Bronchial epithelial cell (primary cell): ENCODE data around the gene ARSK. TPM values are rescaled to one million over a fixed set of nuclear protein-coding genes. Genes with fewer than 3 reads are reported as not detected.

Experiments
- DNase-seq: peaks from one replicate; pipeline ENCODE4 v3.0.0-alpha.2; 2010; ENCODE audit warnings: low read depth
- FAIRE-seq: peaks from 2 replicates; lab custom pipeline; 2011; peaks lifted over from hg19 to GRCh38; lab: Jason Lieb, UNC
- H3K27me3 ChIP-seq: 2 replicates; pipeline ENCODE4 v1.5.1; 2011; ENCODE audit warnings: low read length; ENCODE audit not compliant: control insufficient read depth, insufficient read depth
- H3K36me3 ChIP-seq: 2 replicates; pipeline ENCODE4 v1.5.1; 2011; ENCODE audit warnings: low read length; ENCODE audit not compliant: control insufficient read depth, insufficient read depth
- H3K4me3 ChIP-seq: 2 replicates; pipeline ENCODE4 v1.5.1; 2011; ENCODE audit warnings: mild to moderate bottlenecking, low read depth, low read length, control low read depth
- CTCF ChIP-seq: IDR thresholded peaks from 2 replicates; pipeline ENCODE4 v1.5.1; 2011; ENCODE audit warnings: mild to moderate bottlenecking, moderate library complexity, low read length, control low read depth, inconsistent platforms; ENCODE audit not compliant: insufficient read depth, severe bottlenecking
- total RNA-seq: library from RNA; depleted of rRNA; stranded (reverse); fragments of >200 nt; gene quantifications from 2 replicates; pipeline ENCODE4 v1.2.1, GENCODE V29; 2014

Gene ARSK
- total RNA-seq, 1 donor from 2014 or later, result 7.4 TPM

DNA sequence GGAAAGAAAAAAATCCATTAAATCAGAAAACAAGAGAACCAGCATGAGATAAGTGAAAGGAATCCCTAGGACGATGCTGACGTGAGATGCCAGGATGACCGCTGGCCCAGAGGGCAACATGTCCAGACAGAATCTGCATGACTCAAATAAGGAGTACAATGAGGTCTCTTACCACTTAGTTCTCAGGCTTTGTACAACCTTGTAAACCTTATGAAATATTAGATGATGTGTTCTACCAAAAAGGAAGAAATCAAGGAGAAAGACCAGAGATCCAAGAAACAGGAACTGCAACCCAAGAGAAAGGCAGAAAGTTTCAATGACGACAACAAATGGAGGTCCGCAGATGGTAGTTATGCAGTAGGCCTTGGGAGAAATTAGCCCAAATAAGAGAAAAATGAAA lies 62.2 kb downstream of the ARSK start:
- peak; percentile 13 for FAIRE-seq
- Histone ChIP-seq H3K4me3 (no peak overlapping the region), H3K27me3 (no peaks in the 10 kb centered on the region), H3K36me3 (no peaks in the 10 kb centered on the region)
- TF ChIP-seq CTCF, result no peak
- DNase-seq, result peak; percentile 98

DNA sequence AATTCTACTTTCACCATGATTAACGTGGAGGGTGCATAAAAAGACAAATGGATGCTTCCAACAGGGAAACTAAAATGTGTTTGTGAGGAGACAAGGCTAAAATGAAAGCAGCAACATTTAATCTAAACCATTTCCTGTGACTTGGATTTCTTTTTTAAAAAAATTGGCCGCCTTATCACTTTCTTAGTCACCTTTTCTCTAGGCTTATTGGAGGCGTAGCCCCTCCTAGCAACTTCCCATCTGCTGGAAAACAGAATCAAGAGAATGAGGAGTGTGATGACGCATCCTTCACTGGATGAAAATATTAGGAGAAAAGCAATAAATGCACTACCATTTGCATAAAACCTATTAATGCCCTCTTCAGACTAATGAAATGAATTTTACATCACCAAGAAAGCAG lies 64.2 kb downstream of the ARSK start:
- TF ChIP-seq CTCF, result no peak
- Histone ChIP-seq H3K36me3 (no peaks in the 10 kb centered on the region), H3K4me3 (no peak overlapping the region), H3K27me3 (no peaks in the 10 kb centered on the region)
- DNase-seq (peak; percentile 37), FAIRE-seq (no peak)

GRCh38 chr5:95619514-95620029 lies 64.7 kb downstream of the ARSK start:
- Histone ChIP-seq H3K36me3 (no peaks in the 10 kb centered on the region), H3K4me3 (peak overlapping the region; percentile 48), H3K27me3 (no peaks in the 10 kb centered on the region)
- no peak for DNase-seq
- no peak for TF ChIP-seq CTCF
- no peak for FAIRE-seq

DNA sequence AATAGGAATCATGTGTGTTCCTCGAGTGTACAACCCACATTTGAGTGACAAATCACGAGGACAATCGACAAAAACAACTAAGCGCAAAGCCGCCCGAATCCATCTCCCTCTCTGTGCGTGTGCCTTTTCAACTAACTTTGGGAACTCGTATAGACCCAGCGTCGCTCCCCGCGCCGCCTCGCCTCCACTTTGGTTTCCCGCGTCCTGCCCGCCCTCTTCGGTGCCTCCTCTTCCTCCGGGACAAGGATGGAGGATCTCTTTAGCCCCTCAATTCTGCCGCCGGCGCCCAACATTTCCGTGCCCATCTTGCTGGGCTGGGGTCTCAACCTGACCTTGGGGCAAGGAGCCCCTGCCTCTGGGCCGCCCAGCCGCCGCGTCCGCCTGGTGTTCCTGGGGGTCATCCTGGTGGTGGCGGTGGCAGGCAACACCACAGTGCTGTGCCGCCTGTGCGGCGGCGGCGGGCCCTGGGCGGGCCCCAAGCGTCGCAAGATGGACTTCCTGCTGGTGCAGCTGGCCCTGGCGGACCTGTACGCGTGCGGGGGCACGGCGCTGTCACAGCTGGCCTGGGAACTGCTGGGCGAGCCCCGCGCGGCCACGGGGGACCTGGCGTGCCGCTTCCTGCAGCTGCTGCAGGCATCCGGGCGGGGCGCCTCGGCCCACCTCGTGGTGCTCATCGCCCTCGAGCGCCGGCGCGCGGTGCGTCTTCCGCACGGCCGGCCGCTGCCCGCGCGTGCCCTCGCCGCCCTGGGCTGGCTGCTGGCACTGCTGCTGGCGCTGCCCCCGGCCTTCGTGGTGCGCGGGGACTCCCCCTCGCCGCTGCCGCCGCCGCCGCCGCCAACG lies 65.3 kb downstream of the ARSK start, which contains the start of gene GPR150:
Gene GPR150, plus strand, starts transcription at position 58 of the 840 bp plus-strand sequence. Its CDS starts 189 bp downstream, at position 247.
- DNase-seq, result no peak

More for the DNA sequence above, 65.3 kb downstream of the ARSK start, which contains the start of gene GPR150:
- FAIRE-seq, result no peak
- Histone ChIP-seq H3K4me3 (peak within 1 kb of the TSS; percentile 48), H3K27me3 (no peaks in the 10 kb centered on the region), H3K36me3 (no peaks in the 10 kb centered on the region)
- no peak for TF ChIP-seq CTCF
